ENCODE data around the gene ROR1. TPM values are rescaled to one million over a fixed set of nuclear protein-coding genes. Genes with fewer than 3 reads are reported as not detected.

The ROR1 gene
- total RNA-seq, 4 donors from 2014 or later = 0.73 to 2.6 (median 1.4) TPM

DNA sequence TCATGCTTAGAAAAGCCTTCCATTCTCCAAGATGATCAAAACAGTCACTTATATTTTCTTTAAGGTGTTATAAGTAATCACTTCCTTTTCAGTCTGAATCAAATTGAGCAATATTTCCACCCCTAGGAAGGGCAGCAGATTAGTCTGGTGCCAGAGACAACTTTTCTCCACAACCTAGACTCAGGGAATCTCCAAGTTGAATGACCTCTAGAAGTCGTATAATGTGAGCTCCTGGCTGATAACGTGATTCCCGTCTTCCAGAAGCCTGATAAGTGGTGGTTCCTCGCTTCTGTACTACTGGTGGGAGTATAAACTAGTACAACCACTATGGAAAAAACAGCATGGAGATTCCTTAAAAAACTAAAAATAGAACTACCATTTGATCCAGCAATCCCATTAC lies 251.2 kb downstream of the ROR1 start:
- Histone ChIP-seq H3K27ac (no peak overlapping the region), H3K9me3 (no peaks in the 10 kb centered on the region), H3K4me1 (no peaks in the 10 kb centered on the region), H3K36me3 (no peaks in the 10 kb centered on the region), H3K27me3 (no peaks in the 10 kb centered on the region), H3K4me3 (replicated peaks in 1 of 3) (no peak overlapping the region)
- intact Hi-C loops (cut with DNase I) = no loop called here
- no peak for TF ChIP-seq POLR2A (IDR thresholded peaks at IDR 0.05)
- TF ChIP-seq, protein P1, sequence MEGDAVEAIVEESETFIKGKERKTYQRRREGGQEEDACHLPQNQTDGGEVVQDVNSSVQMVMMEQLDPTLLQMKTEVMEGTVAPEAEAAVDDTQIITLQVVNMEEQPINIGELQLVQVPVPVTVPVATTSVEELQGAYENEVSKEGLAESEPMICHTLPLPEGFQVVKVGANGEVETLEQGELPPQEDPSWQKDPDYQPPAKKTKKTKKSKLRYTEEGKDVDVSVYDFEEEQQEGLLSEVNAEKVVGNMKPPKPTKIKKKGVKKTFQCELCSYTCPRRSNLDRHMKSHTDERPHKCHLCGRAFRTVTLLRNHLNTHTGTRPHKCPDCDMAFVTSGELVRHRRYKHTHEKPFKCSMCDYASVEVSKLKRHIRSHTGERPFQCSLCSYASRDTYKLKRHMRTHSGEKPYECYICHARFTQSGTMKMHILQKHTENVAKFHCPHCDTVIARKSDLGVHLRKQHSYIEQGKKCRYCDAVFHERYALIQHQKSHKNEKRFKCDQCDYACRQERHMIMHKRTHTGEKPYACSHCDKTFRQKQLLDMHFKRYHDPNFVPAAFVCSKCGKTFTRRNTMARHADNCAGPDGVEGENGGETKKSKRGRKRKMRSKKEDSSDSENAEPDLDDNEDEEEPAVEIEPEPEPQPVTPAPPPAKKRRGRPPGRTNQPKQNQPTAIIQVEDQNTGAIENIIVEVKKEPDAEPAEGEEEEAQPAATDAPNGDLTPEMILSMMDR (IDR thresholded peaks at IDR 0.05) = no peak
- 83 to 88% methylated on average over 4 of the region's 4 CpGs for WGBS, 2 donors
- no peak for DNase-seq

DNA sequence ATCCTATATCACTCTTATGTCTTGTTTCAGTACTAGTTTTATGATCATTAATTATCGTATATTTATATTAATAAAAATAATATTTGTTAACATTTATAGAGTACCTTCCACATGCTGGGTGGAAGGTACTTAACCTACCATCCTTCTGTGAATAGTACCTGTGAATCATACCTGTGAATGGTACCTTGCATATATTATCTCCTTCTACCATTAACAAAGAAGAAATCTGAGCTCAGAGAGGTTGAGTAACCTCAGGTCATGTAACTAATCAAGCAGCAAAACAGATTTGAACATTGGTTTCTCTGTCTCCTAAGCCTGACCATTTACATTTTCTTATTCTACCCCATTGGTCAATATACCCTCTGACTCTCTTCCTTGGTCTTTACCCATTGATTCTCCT lies 255.2 kb downstream of the ROR1 start:
- WGBS, 2 donors = 94 to 97% methylated on average over 1 of the region's 1 CpG
- TF ChIP-seq POLR2A (IDR thresholded peaks at IDR 0.05) = no peak
- TF ChIP-seq, protein P1 (IDR thresholded peaks at IDR 0.05) = no peak
- Histone ChIP-seq H3K4me3 (replicated peaks in 1 of 3) (no peak overlapping the region), H3K4me1 (no peaks in the 10 kb centered on the region), H3K9me3 (no peaks in the 10 kb centered on the region), H3K27me3 (no peaks in the 10 kb centered on the region), H3K27ac (no peak overlapping the region), H3K36me3 (no peaks in the 10 kb centered on the region)
- intact Hi-C loops (cut with DNase I) = no loop called here
- DNase-seq = no peak

DNA sequence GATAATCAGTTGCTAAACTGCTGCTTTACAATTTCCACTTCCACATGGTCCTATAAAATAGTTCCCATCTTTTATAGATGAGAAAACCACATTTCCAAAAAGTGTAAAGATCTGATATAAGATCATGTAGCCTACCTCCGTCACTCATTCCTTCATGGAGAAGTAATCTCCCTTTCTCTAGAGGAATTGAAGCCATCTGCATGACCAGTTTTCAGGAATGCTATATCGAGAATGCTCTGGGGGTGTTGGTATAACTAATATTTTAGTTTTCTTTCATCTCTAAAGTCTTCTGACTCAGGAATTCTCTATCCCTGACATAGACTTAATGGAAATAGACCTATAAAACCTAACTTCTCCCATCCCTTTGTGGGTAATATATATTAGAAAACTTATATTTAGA lies 256.6 kb downstream of the ROR1 start:
- Histone ChIP-seq H3K27me3 (no peaks in the 10 kb centered on the region), H3K27ac (no peak overlapping the region), H3K4me1 (no peaks in the 10 kb centered on the region), H3K4me3 (replicated peaks in 1 of 3) (no peak overlapping the region), H3K36me3 (no peaks in the 10 kb centered on the region), H3K9me3 (no peaks in the 10 kb centered on the region)
- intact Hi-C loops (cut with DNase I) = no loop called here
- 54 to 55% methylated on average over 2 of the region's 2 CpGs for WGBS, 2 donors
- no peak for TF ChIP-seq POLR2A (IDR thresholded peaks at IDR 0.05)
- TF ChIP-seq, protein P1 (IDR thresholded peaks at IDR 0.05) = no peak
- DNase-seq = no peak

DNA sequence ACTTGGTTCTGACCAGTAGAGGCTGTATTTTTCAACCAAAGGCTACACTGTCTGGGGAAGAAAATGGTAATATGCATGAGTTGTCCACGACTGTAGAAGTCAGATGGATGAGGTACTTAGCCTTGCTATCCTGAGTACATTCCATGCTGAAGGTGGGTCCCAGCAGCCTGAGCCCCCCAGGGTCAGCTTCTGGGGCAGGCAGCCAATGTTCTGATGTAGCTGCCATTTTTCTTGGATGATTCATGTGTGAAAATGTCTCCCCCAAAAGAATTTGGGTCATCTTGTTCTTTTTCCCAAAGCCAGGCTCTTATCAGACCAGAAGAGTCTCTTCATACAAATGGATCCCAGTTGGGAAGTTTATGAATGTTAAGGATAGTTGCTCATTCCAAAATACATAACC lies 257.4 kb downstream of the ROR1 start:
- Histone ChIP-seq H3K27ac (no peak overlapping the region), H3K9me3 (no peaks in the 10 kb centered on the region), H3K36me3 (no peaks in the 10 kb centered on the region), H3K4me1 (no peaks in the 10 kb centered on the region), H3K4me3 (replicated peaks in 1 of 3) (no peak overlapping the region), H3K27me3 (no peaks in the 10 kb centered on the region)
- intact Hi-C loops (cut with DNase I) = no loop called here
- DNase-seq = no peak
- TF ChIP-seq, protein P1 (IDR thresholded peaks at IDR 0.05) = no peak
- no peak for TF ChIP-seq POLR2A (IDR thresholded peaks at IDR 0.05)
- 64 to 70% methylated on average over 1 of the region's 1 CpG for WGBS, 2 donors

DNA sequence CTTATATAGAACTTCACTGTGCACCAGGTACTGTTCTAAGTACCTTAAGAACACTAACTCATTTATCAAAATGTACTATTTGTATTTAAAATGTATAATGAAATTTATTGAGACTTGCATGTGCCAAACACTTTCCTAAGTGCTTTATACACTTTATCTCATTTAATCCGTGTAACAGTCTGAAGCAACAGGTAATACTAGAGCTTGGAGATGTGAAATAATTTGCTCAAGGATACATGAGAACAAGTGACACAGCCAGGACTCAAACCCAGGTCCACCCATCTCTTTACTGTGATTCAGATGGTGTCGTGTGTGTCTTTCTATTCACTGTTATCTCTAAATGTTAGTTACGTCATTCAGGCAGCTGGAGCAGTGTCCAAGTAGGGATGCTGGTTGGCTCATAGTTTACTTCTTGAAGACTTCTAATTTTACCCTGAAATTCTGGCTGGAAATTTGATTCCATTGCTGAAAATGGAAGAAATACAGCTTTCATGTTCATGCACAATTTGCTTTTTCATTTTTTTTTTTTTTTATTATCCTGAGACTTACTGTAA lies 259.9 kb downstream of the ROR1 start:
- H3K4me3 ChIP-seq (replicated peaks in 1 of 3) = no peak overlapping the region
- 77 to 89% methylated on average over 3 of the region's 3 CpGs for WGBS, 2 donors

More for the DNA sequence above, 259.9 kb downstream of the ROR1 start:
- no peaks in the 10 kb centered on the region for H3K4me1 ChIP-seq
- no peaks in the 10 kb centered on the region for H3K9me3 ChIP-seq
- intact Hi-C loops (cut with DNase I) = no loop called here
- H3K36me3 ChIP-seq = no peaks in the 10 kb centered on the region
- DNase-seq = no peak
- TF ChIP-seq POLR2A (IDR thresholded peaks at IDR 0.05) = no peak
- TF ChIP-seq, protein P1 (IDR thresholded peaks at IDR 0.05) = no peak
- H3K27ac ChIP-seq = no peak overlapping the region
- no peaks in the 10 kb centered on the region for H3K27me3 ChIP-seq

Data from thyroid gland (tissue), 4 donors.